Liver (tissue), 9 donors: ENCODE results near the gene SOX15. TPM values are rescaled to one million over a fixed set of nuclear protein-coding genes. Genes with fewer than 3 reads are reported as not detected.

Experiments
- DNase-seq: peaks from one replicate; pipeline ENCODE4 v3.0.0-alpha.2; 2017; ENCODE audit warnings: low spot score
- H3K27ac ChIP-seq, 2 donors: one replicate each; pipeline ENCODE4 v1.7.0; 2013; ENCODE audit warnings: inconsistent platforms in 2 of 2, low read length in 2 of 2, control low read depth in 1 of 2, low read depth in 1 of 2, mild to moderate bottlenecking in 1 of 2
- H3K27me3 ChIP-seq, 4 donors: one replicate each; pipeline versions ENCODE4 v1.6.1 to v1.7.0; 2013; ENCODE audit warnings: low read length in 3 of 4, inconsistent platforms in 1 of 4, mild to moderate bottlenecking in 1 of 4, moderate library complexity in 1 of 4; ENCODE audit not compliant: control insufficient read depth in 4 of 4, insufficient read depth in 4 of 4
- H3K36me3 ChIP-seq, 4 donors: one replicate each; pipeline versions ENCODE4 v1.6.1 to v1.7.0; 2013; ENCODE audit warnings: low read length in 3 of 4, mild to moderate bottlenecking in 3 of 4, low read depth in 1 of 4, moderate library complexity in 1 of 4; ENCODE audit not compliant: control insufficient read depth in 4 of 4, insufficient read depth in 3 of 4
- H3K4me1 ChIP-seq, 4 donors: one replicate each; pipeline versions ENCODE4 v1.6.1 to v1.7.0; 2013; ENCODE audit warnings: low read length in 3 of 4, mild to moderate bottlenecking in 3 of 4, moderate library complexity in 1 of 4; ENCODE audit not compliant: control insufficient read depth in 4 of 4, insufficient read depth in 4 of 4
- H3K4me3 ChIP-seq, 3 donors: one replicate each; pipeline versions ENCODE4 v1.6.1 to v1.7.0; 2013; ENCODE audit warnings: low read length in 3 of 3, control low read depth in 1 of 3, low read depth in 1 of 3, mild to moderate bottlenecking in 1 of 3
- H3K9ac ChIP-seq, 2 donors: one replicate each; pipeline ENCODE4 v1.7.0; 2013; ENCODE audit warnings: low read length in 2 of 2, mild to moderate bottlenecking in 2 of 2, moderate library complexity in 2 of 2, control low read depth in 1 of 2, low read depth in 1 of 2
- H3K9me3 ChIP-seq, 4 donors: one replicate each; pipeline versions ENCODE4 v1.6.1 to v1.7.0; 2013; ENCODE audit warnings: low read length in 3 of 4; ENCODE audit not compliant: control insufficient read depth in 4 of 4
- EGR1 ChIP-seq, 2 donors: IDR thresholded peaks; 2 replicates each; pipeline ENCODE4 v1.6.1; 2016 to 2018; ENCODE audit warnings: antibody characterized with exemption in 2 of 2, low read depth in 2 of 2
- FOXA1 ChIP-seq: IDR thresholded peaks from 2 replicates; pipeline ENCODE4 v1.6.1; 2016; ENCODE audit warnings: antibody characterized with exemption
- FOXA2 ChIP-seq: IDR thresholded peaks from 2 replicates; pipeline ENCODE4 v1.6.1; 2016; ENCODE audit warnings: antibody characterized with exemption
- GABPA ChIP-seq, 2 donors: IDR thresholded peaks in 1 of 2; conservative IDR thresholded peaks in 1 of 2; 2 replicates each; pipeline ENCODE4 v1.6.1; 2016; ENCODE audit warnings: antibody characterized with exemption in 2 of 2, mild to moderate bottlenecking in 1 of 2, moderate library complexity in 1 of 2
- HNF4A ChIP-seq, 2 donors: conservative IDR thresholded peaks; 2 replicates each; pipeline ENCODE4 v1.6.1; 2016; ENCODE audit warnings: antibody characterized with exemption in 2 of 2, mild to moderate bottlenecking in 2 of 2
- HNF4G ChIP-seq: IDR thresholded peaks from 2 replicates; pipeline ENCODE4 v1.6.1; 2016; ENCODE audit warnings: antibody characterized with exemption
- JUND ChIP-seq, 2 donors: IDR thresholded peaks; 2 replicates each; pipeline ENCODE4 v1.6.1; 2016; ENCODE audit warnings: antibody characterized with exemption in 2 of 2
- NR2F2 ChIP-seq: IDR thresholded peaks from 2 replicates; pipeline ENCODE4 v1.6.1; 2016; ENCODE audit warnings: antibody characterized with exemption
- RAD21 ChIP-seq, 2 donors: IDR thresholded peaks; 2 replicates each; pipeline ENCODE4 v1.6.1; 2016; ENCODE audit warnings: antibody characterized with exemption in 2 of 2, mild to moderate bottlenecking in 2 of 2
- RXRA ChIP-seq, 2 donors: IDR thresholded peaks; 2 replicates each; pipeline ENCODE4 v1.6.1; 2017 to 2018; ENCODE audit warnings: antibody characterized with exemption in 2 of 2, mild to moderate bottlenecking in 1 of 2
- SP1 ChIP-seq: IDR thresholded peaks from 2 replicates; pipeline ENCODE4 v1.6.1; 2018; ENCODE audit warnings: antibody characterized with exemption, mild to moderate bottlenecking
- TAF1 ChIP-seq: conservative IDR thresholded peaks from 2 replicates; pipeline ENCODE4 v1.6.1; 2016; ENCODE audit warnings: antibody characterized with exemption, mild to moderate bottlenecking
- YY1 ChIP-seq: IDR thresholded peaks from 2 replicates; pipeline ENCODE4 v1.6.1; 2016; ENCODE audit warnings: antibody characterized with exemption, mild to moderate bottlenecking
- WGBS: extraction: QIAGEN DNeasy Blood & Tissue Kit; methylation state at CpG from one replicate; pipeline ENCODE4 v1.1.7; 2013; 5-methylcytosine and 5-hydroxymethylcytosine counted together
- polyA plus RNA-seq, 2 donors: library from polyadenylated mRNA; stranded (reverse) in 1 of 2; unstranded in 1 of 2; fragments of 200-250 nt in 1 of 2; fragments of >200 nt in 1 of 2; fragmentation: Nextera tagmentation in 1 of 2; extraction: Ambion mirVana in 1 of 2; gene quantifications; one replicate each; pipeline versions ENCODE4 v1.2.1 to v1.2.3, GENCODE V29; 2013 to 2015
- total RNA-seq, 2 donors: library from RNA; depleted of rRNA; stranded (reverse); fragments of >200 nt; gene quantifications; one replicate each; pipeline ENCODE4 v1.2.3, GENCODE V29; 2014
- TF ChIP-seq, protein P1 (sequence below): IDR thresholded peaks from 2 replicates; pipeline ENCODE4 v1.6.1; 2016; ENCODE audit warnings: antibody characterized with exemption
- TF ChIP-seq, protein P2 (sequence below): fragments of 150-350 bp; IDR thresholded peaks from 2 replicates; pipeline ENCODE4 v1.5.1; 2017; ENCODE audit warnings: improper control_type of control experiment, low read depth, low read length; ENCODE audit not compliant: missing input control
- TF ChIP-seq, protein P3 (sequence below): IDR thresholded peaks from 2 replicates; pipeline ENCODE4 v1.6.1; 2016; ENCODE audit warnings: antibody characterized with exemption
- TF ChIP-seq, protein P4 (sequence below): IDR thresholded peaks from 2 replicates; pipeline ENCODE4 v1.6.1; 2016; ENCODE audit warnings: antibody characterized with exemption
- TF ChIP-seq, protein P5 (sequence below): IDR thresholded peaks from 2 replicates; pipeline ENCODE4 v1.6.1; 2016; ENCODE audit warnings: antibody characterized with exemption, mild to moderate bottlenecking
- donor health status: healthy.
- donor health status: healthy.
- donor health status: healthy.
- donor health status: healthy.
- donor health status: healthy.

SOX15 gene
- total RNA-seq (under 1 TPM in 1 of 2 donors, not detected in 1; 0.17 TPM), polyA plus RNA-seq (under 1 TPM; 0.06 to 0.33 TPM)

DNA sequence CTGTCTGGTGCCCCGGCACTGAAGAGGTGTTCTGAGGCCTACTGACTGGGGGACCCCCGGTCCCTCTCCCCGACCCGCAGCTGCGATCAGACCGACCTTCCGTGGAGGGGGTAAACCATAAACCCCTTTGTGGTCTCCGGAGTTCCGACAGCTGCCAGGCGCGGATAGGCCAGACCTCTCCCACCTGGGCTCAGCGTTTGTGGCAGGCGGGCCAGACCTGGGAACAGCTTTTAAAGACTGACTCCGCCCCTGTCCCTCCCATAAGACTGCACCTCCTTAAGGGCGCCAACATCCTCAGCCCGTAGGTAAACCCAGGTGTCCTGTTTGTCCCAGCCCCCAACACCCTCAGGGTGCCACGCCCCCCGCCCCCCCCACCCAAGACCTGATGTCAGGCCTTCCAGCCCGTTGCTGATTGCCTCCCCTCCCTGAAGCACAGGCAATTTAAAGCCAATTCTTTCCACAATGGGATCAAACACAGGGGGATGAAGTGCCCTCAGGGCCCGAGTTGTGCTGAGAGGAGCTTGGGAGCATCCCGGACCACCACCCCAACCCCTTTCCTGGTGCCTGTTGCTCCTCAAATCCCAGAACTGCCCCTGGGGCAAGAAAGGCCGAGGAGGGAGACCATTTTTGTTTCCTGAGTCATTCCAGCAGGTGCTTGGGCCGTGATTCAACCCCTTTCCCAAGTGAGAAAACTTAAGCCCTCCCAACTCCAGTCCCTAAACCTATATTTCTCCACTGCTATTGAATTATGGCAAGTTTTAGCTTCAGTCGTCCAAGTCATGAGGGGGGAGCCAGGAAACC, at the start of gene SOX15:
Gene SOX15, minus strand, starts transcription at position 204 of the 801 bp plus-strand sequence. CDS start 418 bp downstream, outside the sequence.
- peaks cover 24 to 56% (median 38%) of the 10 kb centered on the region in 4 donors for H3K36me3 ChIP-seq

DNA sequence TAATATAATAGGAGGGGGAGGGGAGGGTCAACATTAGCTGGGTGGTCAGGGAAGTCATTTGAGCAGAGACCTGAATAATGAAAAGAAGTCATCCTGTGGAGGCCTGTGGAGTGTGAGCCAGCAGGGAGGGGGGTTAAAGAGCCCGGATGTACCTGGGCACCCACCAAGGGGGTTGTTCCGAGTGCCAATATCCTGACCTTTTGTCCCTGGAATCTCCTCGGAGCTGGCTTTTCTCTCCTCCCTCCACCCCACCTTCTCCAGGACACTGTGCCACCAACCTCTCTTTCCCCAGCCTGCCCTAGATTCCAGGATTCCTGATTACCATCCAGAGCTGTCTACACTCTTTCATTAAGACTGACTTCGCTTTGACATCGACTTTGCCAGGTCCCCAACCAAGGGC, 46.3 kb upstream of the SOX15 start:
- DNase-seq: no peak
- Histone ChIP-seq H3K9ac (no peak overlapping the region), H3K27ac (no peak overlapping the region), H3K36me3 (no peaks in the 10 kb centered on the region), H3K27me3 (no peaks in the 10 kb centered on the region), H3K9me3 (no peaks in the 10 kb centered on the region), H3K4me3 (no peak overlapping the region), H3K4me1 (peaks cover 8 to 22% (median 21%) of the 10 kb centered on the region in 4 donors)
- 70% methylated on average over 5 of the region's 5 CpGs for WGBS
- TF ChIP-seq GABPA (IDR thresholded peaks at IDR 0.05 in 1 of 2, conservative IDR thresholded peaks at IDR 0.05 in 1 of 2): no peak
- TF ChIP-seq, protein P1, sequence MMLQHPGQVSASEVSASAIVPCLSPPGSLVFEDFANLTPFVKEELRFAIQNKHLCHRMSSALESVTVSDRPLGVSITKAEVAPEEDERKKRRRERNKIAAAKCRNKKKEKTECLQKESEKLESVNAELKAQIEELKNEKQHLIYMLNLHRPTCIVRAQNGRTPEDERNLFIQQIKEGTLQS: no peak
- no peak for TF ChIP-seq SP1
- TF ChIP-seq RXRA (IDR thresholded peaks at IDR 0.05): no peak
- no peak for TF ChIP-seq EGR1 (IDR thresholded peaks at IDR 0.05; ENCODE audit: low read depth in 2 of 2)
- TF ChIP-seq, protein P2, sequence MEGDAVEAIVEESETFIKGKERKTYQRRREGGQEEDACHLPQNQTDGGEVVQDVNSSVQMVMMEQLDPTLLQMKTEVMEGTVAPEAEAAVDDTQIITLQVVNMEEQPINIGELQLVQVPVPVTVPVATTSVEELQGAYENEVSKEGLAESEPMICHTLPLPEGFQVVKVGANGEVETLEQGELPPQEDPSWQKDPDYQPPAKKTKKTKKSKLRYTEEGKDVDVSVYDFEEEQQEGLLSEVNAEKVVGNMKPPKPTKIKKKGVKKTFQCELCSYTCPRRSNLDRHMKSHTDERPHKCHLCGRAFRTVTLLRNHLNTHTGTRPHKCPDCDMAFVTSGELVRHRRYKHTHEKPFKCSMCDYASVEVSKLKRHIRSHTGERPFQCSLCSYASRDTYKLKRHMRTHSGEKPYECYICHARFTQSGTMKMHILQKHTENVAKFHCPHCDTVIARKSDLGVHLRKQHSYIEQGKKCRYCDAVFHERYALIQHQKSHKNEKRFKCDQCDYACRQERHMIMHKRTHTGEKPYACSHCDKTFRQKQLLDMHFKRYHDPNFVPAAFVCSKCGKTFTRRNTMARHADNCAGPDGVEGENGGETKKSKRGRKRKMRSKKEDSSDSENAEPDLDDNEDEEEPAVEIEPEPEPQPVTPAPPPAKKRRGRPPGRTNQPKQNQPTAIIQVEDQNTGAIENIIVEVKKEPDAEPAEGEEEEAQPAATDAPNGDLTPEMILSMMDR: no peak
- no peak for TF ChIP-seq RAD21 (IDR thresholded peaks at IDR 0.05)
- no peak for TF ChIP-seq HNF4G
- no peak for TF ChIP-seq YY1
- TF ChIP-seq, protein P3, sequence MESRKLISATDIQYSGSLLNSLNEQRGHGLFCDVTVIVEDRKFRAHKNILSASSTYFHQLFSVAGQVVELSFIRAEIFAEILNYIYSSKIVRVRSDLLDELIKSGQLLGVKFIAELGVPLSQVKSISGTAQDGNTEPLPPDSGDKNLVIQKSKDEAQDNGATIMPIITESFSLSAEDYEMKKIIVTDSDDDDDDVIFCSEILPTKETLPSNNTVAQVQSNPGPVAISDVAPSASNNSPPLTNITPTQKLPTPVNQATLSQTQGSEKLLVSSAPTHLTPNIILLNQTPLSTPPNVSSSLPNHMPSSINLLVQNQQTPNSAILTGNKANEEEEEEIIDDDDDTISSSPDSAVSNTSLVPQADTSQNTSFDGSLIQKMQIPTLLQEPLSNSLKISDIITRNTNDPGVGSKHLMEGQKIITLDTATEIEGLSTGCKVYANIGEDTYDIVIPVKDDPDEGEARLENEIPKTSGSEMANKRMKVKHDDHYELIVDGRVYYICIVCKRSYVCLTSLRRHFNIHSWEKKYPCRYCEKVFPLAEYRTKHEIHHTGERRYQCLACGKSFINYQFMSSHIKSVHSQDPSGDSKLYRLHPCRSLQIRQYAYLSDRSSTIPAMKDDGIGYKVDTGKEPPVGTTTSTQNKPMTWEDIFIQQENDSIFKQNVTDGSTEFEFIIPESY: no peak
- no peak for TF ChIP-seq TAF1
- TF ChIP-seq FOXA2: no peak
- TF ChIP-seq, protein P4, sequence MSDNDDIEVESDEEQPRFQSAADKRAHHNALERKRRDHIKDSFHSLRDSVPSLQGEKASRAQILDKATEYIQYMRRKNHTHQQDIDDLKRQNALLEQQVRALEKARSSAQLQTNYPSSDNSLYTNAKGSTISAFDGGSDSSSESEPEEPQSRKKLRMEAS: no peak
- TF ChIP-seq, protein P5, sequence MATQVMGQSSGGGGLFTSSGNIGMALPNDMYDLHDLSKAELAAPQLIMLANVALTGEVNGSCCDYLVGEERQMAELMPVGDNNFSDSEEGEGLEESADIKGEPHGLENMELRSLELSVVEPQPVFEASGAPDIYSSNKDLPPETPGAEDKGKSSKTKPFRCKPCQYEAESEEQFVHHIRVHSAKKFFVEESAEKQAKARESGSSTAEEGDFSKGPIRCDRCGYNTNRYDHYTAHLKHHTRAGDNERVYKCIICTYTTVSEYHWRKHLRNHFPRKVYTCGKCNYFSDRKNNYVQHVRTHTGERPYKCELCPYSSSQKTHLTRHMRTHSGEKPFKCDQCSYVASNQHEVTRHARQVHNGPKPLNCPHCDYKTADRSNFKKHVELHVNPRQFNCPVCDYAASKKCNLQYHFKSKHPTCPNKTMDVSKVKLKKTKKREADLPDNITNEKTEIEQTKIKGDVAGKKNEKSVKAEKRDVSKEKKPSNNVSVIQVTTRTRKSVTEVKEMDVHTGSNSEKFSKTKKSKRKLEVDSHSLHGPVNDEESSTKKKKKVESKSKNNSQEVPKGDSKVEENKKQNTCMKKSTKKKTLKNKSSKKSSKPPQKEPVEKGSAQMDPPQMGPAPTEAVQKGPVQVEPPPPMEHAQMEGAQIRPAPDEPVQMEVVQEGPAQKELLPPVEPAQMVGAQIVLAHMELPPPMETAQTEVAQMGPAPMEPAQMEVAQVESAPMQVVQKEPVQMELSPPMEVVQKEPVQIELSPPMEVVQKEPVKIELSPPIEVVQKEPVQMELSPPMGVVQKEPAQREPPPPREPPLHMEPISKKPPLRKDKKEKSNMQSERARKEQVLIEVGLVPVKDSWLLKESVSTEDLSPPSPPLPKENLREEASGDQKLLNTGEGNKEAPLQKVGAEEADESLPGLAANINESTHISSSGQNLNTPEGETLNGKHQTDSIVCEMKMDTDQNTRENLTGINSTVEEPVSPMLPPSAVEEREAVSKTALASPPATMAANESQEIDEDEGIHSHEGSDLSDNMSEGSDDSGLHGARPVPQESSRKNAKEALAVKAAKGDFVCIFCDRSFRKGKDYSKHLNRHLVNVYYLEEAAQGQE: no peak
- no peak for TF ChIP-seq FOXA1
- no peak for TF ChIP-seq JUND (IDR thresholded peaks at IDR 0.05)
- no peak for TF ChIP-seq HNF4A (conservative IDR thresholded peaks at IDR 0.05)

More for the DNA sequence above, at the start of gene SOX15:
- no peaks in the 10 kb centered on the region for H3K27me3 ChIP-seq
- H3K27ac ChIP-seq: no peak within 1 kb of the TSS
- H3K4me3 ChIP-seq: no peak within 1 kb of the TSS
- DNase-seq: no peak
- TF ChIP-seq HNF4A (conservative IDR thresholded peaks at IDR 0.05) (no peak), JUND (IDR thresholded peaks at IDR 0.05) (no peak), RAD21 (IDR thresholded peaks at IDR 0.05) (no peak), GABPA (IDR thresholded peaks at IDR 0.05 in 1 of 2, conservative IDR thresholded peaks at IDR 0.05 in 1 of 2) (no peak), EGR1 (IDR thresholded peaks at IDR 0.05; ENCODE audit: low read depth in 2 of 2) (no peak), NR2F2 (no peak), YY1 (no peak), HNF4G (no peak)
- TF ChIP-seq, protein P4: no peak
- H3K9ac ChIP-seq: no peak within 1 kb of the TSS
- peaks cover 0 to 8% (median under 1%) of the 10 kb centered on the region in 4 donors for H3K4me1 ChIP-seq
- 78% methylated on average over 24 of the region's 24 CpGs for WGBS
- H3K9me3 ChIP-seq: no peaks in the 10 kb centered on the region
